ENCODE data around the gene NEUROG1. TPM values are rescaled to one million over a fixed set of nuclear protein-coding genes. Genes with fewer than 3 reads are reported as not detected.

Gene NEUROG1
- total RNA-seq, 1 donor from 2014 or later, result not detected

DNA sequence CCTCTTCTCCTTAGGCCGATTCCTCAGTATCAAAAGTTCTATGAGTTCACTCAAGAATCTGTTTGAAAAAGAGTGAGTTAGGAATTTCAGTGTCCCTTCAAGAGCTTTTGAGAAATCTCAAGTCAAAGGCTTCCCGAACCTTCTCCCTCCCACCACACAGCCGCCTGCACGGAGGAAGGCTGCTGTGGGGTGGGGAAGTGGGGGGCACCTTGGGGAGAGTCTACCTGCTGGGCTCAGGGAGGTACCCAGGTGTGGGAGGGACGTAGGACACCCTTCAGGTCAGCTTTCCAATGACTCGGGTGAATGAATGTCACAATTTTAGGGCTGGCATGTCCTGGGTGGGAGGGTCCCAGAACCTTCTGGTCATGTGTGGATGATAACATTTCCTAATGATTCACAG, 25.5 kb upstream of the NEUROG1 start:
- DNase-seq, result no peak

DNA sequence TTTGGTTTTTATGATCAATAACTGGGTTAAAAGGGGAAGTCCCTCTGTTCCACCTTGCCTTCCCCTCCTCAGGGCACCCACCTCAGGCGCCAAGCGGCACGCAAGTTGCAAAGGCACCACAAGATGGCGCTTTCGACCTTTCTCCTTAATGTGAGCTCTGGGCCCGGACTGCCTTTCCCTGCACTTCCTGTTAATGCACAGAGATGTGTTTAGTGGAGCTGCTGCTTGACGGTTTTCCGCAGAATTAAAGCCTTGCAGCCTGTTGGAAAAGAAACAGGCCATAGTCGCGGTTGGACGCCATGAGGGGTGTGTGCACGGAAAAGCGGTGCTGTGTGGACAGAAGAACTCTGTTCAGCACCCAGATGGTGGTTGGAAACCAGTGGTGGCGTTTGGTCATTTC, 25.1 kb upstream of the NEUROG1 start:
- peak; percentile 81 for DNase-seq

DNA sequence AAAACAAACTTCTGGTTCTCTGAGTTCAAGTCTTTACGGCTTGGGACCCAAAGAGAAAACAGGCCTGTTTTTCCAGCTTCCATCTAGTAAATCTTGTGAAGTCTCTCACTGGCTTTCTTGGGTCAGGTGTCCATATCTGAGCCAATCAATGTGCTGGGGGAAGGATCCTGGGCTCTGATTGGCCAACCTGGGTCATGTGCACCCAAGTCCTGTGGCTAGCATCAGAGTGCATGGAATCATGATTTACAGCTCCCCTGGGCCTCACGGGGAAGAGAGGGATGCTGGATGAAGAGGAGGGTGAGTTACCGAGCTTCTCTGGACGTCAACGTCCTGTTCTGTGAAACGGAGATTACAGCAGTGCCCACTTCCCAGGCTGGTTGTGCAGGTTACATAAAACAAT, 23.6 kb upstream of the NEUROG1 start:
- DNase-seq, result peak; percentile 29

DNA sequence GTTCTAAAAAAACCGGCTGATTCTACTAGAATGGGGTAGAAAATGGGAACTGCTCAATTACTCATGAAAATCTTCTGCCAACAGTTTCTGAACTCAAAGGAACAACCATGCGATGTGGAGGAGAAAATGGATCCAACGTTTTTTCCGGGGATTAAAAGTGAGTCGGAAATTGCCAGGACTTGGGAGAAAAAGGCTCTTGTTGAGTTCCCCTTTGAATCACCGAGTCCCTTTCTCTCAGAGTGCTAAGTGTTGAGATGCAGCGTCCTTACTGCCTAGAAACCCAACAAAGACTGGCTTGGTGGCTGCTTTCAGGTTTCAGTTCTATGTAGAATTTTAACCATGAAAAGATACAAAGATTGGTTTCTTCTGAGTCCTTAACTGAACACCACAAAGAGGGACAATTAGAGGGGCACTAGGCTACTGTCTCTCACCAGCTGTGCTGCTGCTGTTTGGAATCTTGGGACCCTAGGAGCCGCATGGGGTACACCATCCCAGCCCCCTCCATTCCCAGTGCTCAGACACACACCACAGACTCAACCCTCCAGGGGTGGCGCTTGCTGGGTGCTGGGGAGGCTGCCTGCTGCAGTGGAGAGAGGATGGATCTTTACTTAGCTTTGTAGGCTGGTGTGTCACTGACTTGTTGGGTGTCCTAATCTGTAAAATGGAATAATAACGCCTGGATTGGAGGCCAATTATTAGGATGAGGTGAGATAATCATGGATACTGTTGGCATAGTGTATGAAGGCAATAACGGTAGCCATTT, 21.5 kb upstream of the NEUROG1 start:
- DNase-seq, result no peak

DNA sequence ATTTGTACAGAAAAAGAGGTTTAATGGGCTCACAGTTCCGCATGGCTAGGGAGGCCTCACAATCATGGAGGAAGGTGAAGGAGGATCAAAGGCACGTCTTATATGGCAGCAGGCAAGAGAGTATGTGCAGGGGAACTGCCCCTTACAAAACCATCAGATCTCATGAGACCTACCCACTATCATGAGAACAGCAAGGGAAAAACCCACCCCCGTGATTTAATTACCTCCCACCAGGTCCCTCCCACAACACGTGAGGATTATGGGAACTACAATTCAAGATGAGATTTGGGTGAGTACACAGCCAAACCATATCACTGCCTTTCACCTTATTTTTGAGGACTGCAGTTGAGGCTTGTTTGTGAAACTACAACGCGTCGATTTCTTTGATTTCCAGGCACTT, 20.9 kb upstream of the NEUROG1 start:
- DNase-seq, result no peak

DNA sequence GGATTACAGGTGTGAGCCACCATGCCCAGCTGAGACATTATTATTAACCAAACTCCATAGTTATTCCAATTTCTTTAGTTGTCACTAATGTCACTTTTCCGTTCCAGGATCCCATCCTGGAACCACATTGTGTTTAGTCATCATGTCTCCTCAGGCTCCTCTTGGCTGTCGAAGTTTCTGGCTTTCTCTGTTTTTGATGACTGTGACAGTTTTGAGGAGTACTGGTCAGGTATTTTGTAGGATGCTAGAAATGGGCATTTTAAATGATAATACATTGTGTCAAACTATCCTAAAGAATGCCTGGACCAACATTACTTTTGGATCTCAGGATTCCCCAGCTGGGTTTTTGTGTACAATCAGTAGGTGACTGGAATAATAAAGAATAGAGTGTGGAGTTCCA, 19.8 kb upstream of the NEUROG1 start:
- no peak for DNase-seq

DNA sequence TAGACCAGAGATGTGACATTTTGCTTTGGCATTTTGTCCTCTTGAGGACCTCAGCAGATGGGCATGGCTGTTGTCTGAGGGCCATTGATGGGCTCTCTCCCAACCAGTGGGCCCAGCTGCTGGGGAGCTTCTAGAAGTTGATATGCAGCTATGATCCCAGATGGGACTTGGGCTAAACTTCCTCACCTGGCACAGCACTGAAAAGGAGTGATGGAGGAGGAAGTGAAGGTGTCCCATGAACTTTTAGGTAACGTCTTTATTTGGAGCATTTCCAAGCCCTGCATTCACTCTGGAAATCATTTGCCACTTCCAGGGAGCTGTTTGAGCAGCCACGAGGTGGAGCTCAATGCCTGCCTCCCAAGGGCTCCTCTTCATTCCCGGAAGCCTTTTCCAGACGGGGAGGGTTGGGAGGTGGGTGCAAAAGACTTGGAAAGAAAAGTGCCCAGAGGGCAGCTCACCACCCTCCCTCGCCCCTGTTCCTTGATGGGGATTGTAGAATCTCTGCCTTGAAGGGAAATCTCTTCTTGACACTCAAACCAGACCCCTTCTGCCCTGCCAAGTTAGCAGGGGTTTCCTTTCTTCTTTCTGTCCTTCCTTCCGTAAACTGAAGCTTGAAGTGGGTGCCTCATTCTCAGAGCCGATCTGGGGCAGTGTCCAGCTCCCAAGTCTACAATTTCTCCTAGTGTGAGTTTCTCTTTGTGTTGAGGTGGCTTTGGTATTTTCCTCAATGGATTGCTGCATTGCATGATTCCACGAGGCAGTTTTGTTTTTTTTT, 18.1 kb upstream of the NEUROG1 start:
- no peak for DNase-seq

DNA sequence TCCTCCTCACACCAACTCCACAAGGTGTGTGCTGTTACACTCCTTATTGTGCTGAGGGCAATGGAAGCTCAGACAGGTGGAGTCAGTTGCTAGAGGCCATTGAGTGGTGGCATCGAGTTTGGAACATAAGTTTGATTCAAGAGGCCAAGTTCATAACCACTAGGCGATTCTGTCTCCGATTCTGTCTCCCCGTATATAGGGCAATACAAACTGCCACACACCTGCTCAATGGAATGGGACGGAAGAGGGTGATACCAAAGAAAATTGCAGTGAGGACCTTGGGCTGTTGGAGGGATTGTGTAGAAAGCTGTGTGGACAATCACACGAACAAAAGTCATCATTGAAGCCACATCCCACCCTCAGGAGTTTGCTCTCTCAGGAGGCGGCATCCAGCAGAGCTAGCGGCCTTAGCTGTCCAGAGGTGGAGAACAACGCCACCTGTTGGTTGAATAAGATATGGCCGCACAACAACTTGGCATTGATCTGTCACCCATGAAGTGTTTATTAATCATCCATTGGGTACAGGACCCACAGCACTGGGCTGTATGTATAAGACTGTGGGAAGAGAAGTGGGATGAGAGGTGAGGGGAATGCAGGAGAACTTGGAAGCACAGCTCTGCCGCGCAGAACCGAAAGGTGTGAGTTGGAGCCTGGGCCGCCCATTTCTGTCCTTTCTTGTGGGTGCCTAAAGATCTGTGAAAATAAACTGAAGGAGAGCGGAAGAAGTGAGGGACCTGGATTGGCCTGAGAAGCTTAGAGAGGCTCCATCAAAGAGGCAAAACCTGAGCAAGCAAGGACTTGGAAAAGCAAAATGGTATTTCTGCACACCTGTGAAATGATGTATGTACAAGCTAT, 16.1 kb upstream of the NEUROG1 start:
- peak; percentile 89 for DNase-seq

DNA sequence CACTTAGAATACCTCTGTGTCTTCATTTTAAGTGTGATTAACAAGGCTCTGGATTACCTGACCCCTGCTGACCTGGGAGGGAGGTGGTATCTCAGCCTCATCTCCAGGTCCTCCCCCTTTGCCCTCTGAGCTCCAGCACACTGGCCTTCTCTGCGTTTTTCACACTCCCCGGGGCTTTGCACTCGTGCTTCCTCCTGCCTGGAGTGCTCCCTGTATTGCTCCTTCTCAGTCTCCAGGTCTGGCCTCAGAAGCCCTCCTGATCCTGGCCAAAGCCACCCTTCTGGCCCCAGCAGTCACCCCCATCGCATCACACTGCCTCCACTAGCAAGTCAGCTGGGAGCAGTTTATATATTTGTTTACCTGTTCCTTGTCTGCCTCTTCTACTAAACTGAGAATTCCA, 13.6 kb upstream of the NEUROG1 start:
- DNase-seq, result no peak

DNA sequence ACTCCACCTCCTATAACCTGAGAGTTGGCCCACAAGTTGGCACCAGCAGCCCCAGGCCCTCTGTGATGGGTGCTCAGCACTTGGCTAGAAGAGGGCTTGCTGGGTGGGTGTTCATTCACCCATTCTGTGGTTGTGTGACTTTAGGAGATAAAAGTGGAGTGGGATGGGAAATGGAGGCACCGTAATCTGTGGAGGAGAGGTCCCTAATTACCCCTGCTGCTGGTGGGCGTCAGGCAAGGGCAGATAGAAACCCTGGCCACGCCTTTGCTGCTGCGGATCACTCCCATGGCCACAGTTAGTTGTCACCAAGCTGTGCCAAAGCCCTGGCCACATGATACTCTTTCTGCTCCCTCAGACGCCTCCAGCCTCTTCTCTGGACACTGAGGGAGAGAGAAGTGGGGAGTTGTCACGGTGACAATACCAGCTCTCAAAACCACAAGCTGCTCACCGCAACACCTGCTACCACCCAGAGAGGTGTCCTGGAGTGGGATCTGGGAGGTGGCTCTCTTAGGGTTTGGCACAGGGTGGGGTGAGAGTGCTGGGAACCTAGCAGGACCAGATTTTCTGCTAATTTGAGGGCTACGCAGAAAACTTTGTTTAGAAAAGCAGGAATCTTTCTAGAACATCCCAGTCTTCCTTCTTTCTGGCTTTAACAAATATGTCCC, 12.0 kb upstream of the NEUROG1 start:
- no peak for DNase-seq

DNA sequence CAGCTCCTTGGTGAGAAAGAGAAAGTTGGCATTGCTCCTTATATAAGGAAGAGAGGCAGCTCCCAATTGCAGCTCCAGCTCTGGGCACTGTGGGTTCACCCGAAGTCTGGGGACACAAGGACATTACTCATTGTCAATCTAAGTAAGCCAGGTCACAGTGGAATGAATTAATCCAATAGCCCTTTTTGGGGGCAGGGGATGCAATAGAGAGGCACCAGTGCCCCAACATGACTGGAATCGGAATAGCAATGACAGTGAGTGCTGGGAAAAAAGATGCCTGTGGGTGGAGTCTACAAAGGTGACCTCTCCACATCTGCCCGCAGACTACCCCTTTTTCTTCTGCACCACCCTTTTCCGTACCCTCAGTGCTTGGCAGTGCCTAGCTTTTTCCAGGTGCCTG, 11.1 kb upstream of the NEUROG1 start:
- no peak for DNase-seq

DNA sequence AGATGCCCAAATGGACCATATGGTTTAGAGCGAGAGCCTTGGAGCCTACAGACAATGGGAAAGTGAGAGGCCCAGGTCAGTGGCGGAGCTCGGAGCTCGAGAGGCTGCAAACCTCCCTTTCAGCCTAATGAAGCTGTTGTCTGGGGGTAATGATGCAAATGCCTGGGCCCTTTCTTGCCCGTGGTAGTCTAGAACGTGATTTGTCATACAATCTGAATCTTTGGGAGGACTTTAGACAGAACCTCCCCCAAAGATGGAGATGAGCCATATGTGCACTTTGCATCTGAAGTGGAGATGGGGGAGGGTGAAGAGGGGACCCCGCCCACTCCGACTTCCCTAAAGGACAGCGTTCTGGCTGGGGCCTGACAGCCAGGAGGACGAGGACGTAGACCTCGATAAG, 10.3 kb upstream of the NEUROG1 start:
- no peak for DNase-seq

DNA sequence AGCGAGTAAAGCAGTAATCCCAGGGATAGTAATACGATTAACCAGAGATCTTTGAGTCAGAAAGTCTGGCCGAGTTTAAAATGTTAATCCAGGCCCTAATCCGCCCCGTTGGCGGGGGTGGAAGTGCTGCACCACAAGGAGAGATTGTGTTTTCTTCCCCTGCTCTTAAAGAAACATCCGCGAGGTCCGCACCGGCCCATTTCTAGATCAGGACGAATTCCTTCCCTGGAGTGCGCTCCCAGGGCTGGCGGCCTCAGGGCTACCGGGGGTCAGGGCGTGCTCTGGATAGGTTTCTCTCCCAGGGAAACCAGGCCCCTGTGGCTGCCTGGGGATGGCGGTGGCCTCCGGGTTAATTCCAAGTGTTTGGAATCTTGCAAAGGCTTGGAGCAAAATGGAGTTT, 9.3 kb upstream of the NEUROG1 start:
- no peak for DNase-seq

DNA sequence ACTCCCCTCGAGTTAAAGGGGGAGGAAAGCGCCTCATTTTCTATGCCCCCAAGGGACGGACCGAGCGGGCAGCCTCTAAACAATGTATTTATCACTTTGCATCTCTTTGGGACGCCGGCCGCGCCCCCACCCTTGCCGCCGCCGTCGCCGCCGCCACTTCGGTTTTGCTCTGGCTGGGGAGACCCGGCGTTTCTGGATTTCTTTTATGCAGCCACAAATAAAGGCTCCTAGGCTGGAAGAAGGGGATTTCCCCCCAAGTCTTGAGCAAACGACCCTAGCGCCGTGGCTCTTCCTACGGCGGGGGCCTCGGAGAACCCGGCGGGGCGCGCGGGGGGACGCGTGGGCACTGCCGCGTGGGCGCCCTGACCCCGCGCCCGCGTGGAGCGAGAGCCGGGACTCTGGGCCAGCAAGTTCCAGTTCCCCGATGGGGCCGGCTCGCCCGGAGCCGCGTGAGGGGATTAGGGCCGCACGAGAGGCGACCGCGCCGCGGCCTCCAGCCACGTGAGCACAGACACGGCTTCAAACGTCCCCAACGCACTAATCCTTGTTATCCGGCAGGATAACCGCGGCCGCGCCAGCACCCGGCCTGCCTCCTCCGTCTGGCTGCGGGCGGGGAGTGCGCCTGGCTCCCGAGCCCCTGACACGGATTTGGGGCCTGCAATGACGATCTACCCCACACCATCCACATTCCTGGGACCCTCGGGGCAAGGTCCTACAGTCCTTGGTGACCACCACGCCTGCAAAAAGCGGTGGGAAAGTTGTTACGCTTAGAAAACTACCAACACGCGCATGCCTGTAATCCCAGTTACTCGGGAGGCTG, 7.9 kb upstream of the NEUROG1 start:
- DNase-seq, result peak; percentile 25

DNA sequence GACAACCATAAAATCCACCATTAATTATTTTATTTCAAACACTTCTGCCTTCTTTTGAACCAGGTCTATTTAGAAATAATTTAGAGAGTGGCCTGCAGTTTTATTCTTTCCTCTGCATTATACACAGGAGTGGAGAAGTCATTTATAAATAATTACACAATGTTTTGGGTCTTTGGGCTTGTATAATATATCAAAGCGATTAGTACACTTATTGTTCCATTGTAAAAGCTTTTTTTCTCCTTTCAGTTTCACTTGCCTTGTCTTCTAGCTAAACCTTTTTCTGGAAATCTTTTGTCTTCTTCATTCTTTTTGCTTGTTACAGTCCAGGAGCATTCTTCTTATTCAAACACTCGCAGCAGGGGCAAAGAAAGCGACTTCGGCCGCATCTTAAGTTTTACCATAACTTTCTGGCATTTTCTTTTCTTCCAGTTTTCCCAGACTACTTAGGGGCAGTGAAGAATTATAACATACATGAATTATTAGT, 7.3 kb upstream of the NEUROG1 start:
- DNase-seq, result no peak

DNA sequence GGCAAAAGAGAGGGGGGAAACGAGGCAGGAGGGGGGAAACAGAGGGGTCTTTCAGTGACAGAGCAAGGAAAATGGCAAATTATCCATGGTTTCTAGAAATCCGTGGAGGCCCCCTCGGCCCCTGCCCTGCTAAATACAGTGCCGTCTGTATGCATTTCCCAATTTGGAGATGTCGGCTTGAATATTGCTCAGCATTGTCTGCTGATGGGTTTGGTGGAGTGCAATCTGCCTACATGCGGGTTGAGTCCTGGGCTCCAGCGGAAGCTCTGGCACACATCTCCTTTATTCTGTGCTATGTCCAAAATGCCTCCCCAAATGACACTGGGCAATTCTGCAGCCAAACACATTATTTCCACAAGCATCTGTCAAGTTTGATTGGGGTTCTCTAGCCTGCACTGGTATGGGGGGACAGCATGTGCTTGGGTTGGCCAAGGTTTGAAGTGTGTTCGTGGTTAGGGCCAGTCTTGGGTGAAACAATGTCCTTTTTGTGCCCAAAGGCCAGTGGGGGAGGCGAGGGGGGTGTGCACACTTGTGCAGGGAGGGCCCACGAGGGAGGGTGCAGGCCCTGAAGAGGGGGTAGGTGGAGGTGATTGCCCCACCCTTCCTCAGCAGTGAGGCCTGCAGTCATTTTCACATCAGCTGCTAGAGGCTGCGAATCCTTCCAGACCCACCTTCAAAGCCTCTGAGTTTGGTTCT, 6.2 kb upstream of the NEUROG1 start:
- DNase-seq, result no peak

DNA sequence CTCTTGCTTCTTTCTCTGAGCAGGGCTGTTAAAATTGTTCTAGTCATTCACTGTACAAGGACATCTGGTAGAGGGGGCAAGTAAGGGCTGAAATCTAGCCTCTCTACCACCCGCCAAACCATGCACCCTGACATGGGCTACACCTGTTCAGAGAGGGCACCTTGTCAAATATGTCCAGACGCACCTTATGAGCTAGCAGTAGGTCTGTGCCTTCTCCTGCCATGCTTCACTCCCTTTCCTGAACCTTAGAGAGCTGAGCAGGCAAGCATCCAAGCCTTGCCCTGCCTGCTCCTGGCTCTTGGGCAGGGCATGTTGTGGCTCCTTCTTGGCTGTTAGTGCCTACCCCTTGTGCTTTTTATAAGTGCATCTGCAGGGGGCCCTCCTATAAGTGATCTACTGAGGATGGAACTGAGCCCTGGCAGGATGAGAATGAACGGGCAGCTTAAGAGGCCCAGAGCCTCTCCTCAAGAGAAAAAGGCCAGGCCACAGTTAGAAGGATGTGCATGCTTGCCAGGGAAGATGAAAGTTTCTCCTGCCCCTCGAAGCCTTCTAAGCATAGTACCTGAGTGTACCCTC, 3.8 kb upstream of the NEUROG1 start:
- DNase-seq, result no peak

DNA sequence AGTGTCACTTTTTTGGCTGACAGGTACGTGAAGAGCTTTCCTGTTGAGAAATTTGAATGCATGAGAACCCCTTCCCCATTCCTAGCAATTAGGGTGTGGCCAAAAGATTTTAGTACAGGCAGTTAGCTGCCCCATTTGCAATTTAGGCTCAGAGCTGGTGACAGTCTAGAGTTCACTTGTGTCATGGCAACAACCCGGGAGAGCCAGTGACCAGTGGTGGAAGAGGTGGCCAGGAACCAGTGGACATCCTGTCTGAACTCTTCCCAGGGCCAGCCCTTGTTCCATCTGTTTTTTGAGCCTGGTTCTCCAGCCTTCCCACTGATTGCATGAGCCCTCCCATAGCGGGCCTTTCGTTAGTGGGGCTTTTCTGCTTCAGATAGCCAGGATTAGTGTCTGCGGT, 2.5 kb upstream of the NEUROG1 start:
- DNase-seq, result no peak

DNA sequence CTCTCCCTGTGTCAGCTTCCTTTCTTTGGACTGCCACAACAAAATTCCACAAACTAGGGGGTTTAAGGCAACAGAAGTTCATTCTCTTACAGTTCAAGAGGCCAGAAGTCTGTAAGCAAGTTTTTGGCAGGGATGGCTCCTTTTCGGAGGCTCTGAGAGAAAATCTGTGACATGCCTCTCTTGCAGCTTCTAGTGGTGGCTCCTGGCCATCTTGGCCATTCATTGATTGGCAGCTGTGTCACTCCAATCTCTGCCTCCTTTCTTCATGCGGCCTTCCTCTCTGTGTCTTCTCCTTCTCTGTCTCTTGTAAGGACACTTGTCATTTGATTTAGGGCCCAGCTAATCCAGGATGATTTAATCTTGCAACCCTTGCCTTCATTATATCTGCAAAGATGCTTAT, 2.0 kb upstream of the NEUROG1 start:
- no peak for DNase-seq

DNA sequence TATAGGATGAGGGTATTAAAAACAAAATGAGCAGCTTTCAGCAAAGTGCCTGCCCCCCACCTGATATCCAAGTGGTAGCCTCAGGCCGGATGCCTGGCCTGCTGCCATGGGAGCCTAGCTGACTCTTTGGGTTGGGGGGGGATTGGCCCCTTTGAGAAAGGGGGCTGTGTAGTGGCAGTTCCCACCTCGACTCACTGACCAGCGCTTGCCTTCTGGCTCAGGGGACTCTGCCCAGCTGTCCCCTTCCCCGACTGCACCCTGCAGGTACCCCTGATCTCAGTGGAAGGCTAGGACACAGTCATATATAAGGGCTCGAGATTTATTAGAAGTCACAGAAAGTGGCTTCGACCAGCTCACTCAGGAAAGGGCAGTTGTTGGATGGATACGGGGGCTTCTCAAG, 1.5 kb upstream of the NEUROG1 start:
- no peak for DNase-seq

DNA sequence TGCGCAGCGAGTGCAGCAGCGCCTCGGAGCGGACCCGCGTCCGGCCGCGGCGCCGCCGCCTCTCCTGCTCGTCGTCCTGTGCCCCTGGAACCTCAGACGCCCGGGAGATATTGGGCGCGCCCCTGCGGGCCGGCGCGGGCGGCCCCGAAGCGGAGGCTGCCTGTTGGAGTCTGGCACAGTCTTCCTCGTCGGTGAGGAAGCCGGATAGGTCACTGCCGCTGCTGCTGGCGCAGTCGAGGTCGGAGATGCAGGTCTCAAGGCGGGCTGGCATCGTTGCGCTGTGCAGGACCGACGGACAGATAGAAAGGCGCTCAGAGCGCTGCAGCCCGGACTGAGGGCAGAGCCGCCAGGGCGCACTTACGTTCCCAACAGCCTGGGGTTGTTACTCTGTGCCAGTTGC, 344 bp downstream of the NEUROG1 start:
- DNase-seq, result no peak

All from dermis blood vessel endothelial cell (primary cell).